SK-N-SH (cell line): ENCODE data around the gene FRS3. TPM values are rescaled to one million over a fixed set of nuclear protein-coding genes. Genes with fewer than 3 reads are reported as not detected.

Experiments used
- CTCF ChIA-PET: fragments of 300-600, 350-600 bp; formaldehyde crosslinking; extraction: SDS; loops from one replicate; lab custom pipeline; 2021; lab: Yijun Ruan, JAX
- POLR2A ChIA-PET: fragments of 350-600 bp; sonication (Branson Sonifier 250); formaldehyde crosslinking; extraction: SDS; loops from one replicate; lab custom pipeline; 2020; ENCODE audit warnings: antibody characterized with exemption, inconsistent platforms; lab: Yijun Ruan, JAX
- DNase-seq: peaks from one replicate; pipeline ENCODE4 v3.0.0; 2012
- H2AFZ ChIP-seq: fragments of 200-600 bp; sonication (generic); 2 replicates; pipeline ENCODE4 v1.8.1; 2016; ENCODE audit warnings: antibody characterized with exemption, mild to moderate bottlenecking, low read depth
- H3F3A ChIP-seq: fragments of 200-600 bp; sonication (generic); replicated peaks from 2 replicates; pipeline ENCODE3; 2016; ENCODE audit warnings: antibody characterized with exemption, mild to moderate bottlenecking; ENCODE audit not compliant: insufficient read depth
- H3K27ac ChIP-seq, 2 experiments: fragments of 200-500 bp in 1 of 2; fragments of 200-600 bp in 1 of 2; sonication (Bioruptor generic) in 1 of 2; sonication (generic), shearing (Covaris generic) in 1 of 2; 2 replicates each; pipeline versions ENCODE4 v1.5.1 to v1.6.1; 2014 to 2016; ENCODE audit warnings: low read depth in 2 of 2, inconsistent platforms in 1 of 2, low read length in 1 of 2, mild to moderate bottlenecking in 1 of 2, mixed read lengths in 1 of 2
- H3K27me3 ChIP-seq: fragments of 200-600 bp; sonication (generic), shearing (Covaris generic); 2 replicates; pipeline ENCODE4 v1.6.1; 2016; ENCODE audit warnings: mixed run types; ENCODE audit not compliant: insufficient read depth
- H3K36me3 ChIP-seq, 2 experiments: fragments of 200-500 bp in 1 of 2; fragments of 200-600 bp in 1 of 2; sonication (Bioruptor generic) in 1 of 2; sonication (generic) in 1 of 2; replicated peaks in 1 of 2; 2 replicates each; pipeline versions ENCODE3 to v1.5.1; 2014 to 2016; ENCODE audit warnings: low read length in 1 of 2, mild to moderate bottlenecking in 1 of 2; ENCODE audit not compliant: insufficient read depth in 2 of 2, control insufficient read depth in 1 of 2
- H3K4me1 ChIP-seq, 2 experiments: fragments of 200-500 bp in 1 of 2; fragments of 200-600 bp in 1 of 2; sonication (Bioruptor generic) in 1 of 2; sonication (generic), shearing (Covaris generic) in 1 of 2; 2 replicates each; pipeline versions ENCODE4 v1.5.1 to v1.6.1; 2014 to 2016; ENCODE audit warnings: low read depth in 1 of 2, low read length in 1 of 2, mixed run types in 1 of 2; ENCODE audit not compliant: insufficient read depth in 2 of 2, control insufficient read depth in 1 of 2
- H3K4me2 ChIP-seq: fragments of 200-600 bp; sonication (generic), shearing (Covaris generic); 2 replicates; pipeline ENCODE4 v1.6.1; 2017; ENCODE audit warnings: mixed run types
- H3K4me3 ChIP-seq, 2 experiments: fragments of 200-500 bp in 1 of 2; fragments of 200-600 bp in 1 of 2; sonication (Bioruptor generic) in 1 of 2; sonication (generic), shearing (Covaris generic) in 1 of 2; 2 replicates each; pipeline versions ENCODE4 v1.5.1 to v1.8.1; 2014 to 2016; ENCODE audit warnings: low read depth in 2 of 2, inconsistent platforms in 1 of 2, low read length in 1 of 2, mild to moderate bottlenecking in 1 of 2, mixed read lengths in 1 of 2, moderate library complexity in 1 of 2
- H3K79me2 ChIP-seq: fragments of 200-600 bp; sonication (generic); 2 replicates; pipeline ENCODE4 v1.8.1; 2017; ENCODE audit warnings: mild to moderate bottlenecking; ENCODE audit not compliant: insufficient read depth
- H3K9ac ChIP-seq: fragments of 200-600 bp; sonication (generic); 2 replicates; pipeline ENCODE4 v1.6.1; 2017; ENCODE audit warnings: mixed run types
- H3K9me2 ChIP-seq: fragments of 200-600 bp; sonication (generic); 2 replicates; pipeline ENCODE4 v1.6.1; 2017; ENCODE audit warnings: mixed run types
- H3K9me3 ChIP-seq: fragments of 200-600 bp; sonication (generic); 2 replicates; pipeline ENCODE4 v1.6.1; 2017; ENCODE audit warnings: mixed run types, mild to moderate bottlenecking, moderate library complexity
- H4K20me1 ChIP-seq: fragments of 200-600 bp; sonication (generic); 2 replicates; pipeline ENCODE4 v1.6.1; 2017; ENCODE audit warnings: mild to moderate bottlenecking, mixed run types; ENCODE audit not compliant: insufficient read depth
- CHD2 ChIP-seq: fragments of 150-350 bp; IDR thresholded peaks from 2 replicates; pipeline ENCODE4 v1.6.1; 2018; ENCODE audit warnings: low read length; ENCODE audit not compliant: partially characterized antibody
- ELF1 ChIP-seq: IDR thresholded peaks from 2 replicates; pipeline ENCODE4 v1.4.0; 2012
- EP300 ChIP-seq, 2 experiments: IDR thresholded peaks; 2 replicates each; pipeline versions ENCODE4 v1.4.0 to v1.6.1; 2012; ENCODE audit warnings: borderline replicate concordance in 1 of 2, low read depth in 1 of 2, low read length in 1 of 2
- EZH2phosphoT487 ChIP-seq: fragments of 200-600 bp; sonication (generic); IDR thresholded peaks from 2 replicates; pipeline ENCODE4 v1.6.1; 2017; ENCODE audit warnings: low read depth, mixed run types, mild to moderate bottlenecking, antibody characterized with exemption, moderate library complexity, borderline replicate concordance
- FOSL2 ChIP-seq: IDR thresholded peaks from 2 replicates; pipeline ENCODE4 v1.4.0; 2012; ENCODE audit warnings: low read depth, mild to moderate bottlenecking, moderate library complexity, borderline replicate concordance
- GATA2 ChIP-seq: sonication (generic); formaldehyde crosslinking; IDR thresholded peaks from 2 replicates; pipeline ENCODE4 v1.5.0; 2020; ENCODE audit warnings: mild to moderate bottlenecking, missing genetic modification reagents
- IRF3 ChIP-seq: fragments of 150-350 bp; IDR thresholded peaks from 2 replicates; pipeline ENCODE4 v1.6.1; 2016; ENCODE audit warnings: mild to moderate bottlenecking, low read depth, low read length
- MXI1 ChIP-seq: IDR thresholded peaks from 2 replicates; pipeline ENCODE4 v1.6.1; 2012; ENCODE audit warnings: mild to moderate bottlenecking, low read depth, low read length, improper control_type of control experiment
- NFIC ChIP-seq: IDR thresholded peaks from 2 replicates; pipeline ENCODE4 v1.4.0; 2012; ENCODE audit warnings: borderline replicate concordance
- RAD21 ChIP-seq: IDR thresholded peaks from 2 replicates; pipeline ENCODE4 v1.6.1; 2012; ENCODE audit warnings: mild to moderate bottlenecking, low read length
- REST ChIP-seq: IDR thresholded peaks from 2 replicates; pipeline ENCODE4 v1.6.1; 2012; ENCODE audit warnings: mild to moderate bottlenecking, low read depth, low read length, moderate library complexity
- RFX5 ChIP-seq: IDR thresholded peaks from 2 replicates; pipeline ENCODE4 v1.6.1; 2012; ENCODE audit warnings: mild to moderate bottlenecking, improper control_type of control experiment, low read length
- TCF12 ChIP-seq: IDR thresholded peaks from 2 replicates; pipeline ENCODE4 v1.4.0; 2012
- WGBS: methylation state at CpG from one replicate; pipeline ENCODE4 v1.1.6; 2017; ENCODE audit warnings: low lambda C conversion rate; 5-methylcytosine and 5-hydroxymethylcytosine counted together
- polyA plus RNA-seq, 3 experiments: library from polyadenylated mRNA; depleted of rRNA; stranded (reverse); fragments of >200 nt; gene quantifications; 2 replicates each; pipeline ENCODE4 v1.2.3, GENCODE V29; 2012

Gene FRS3
- polyA plus RNA-seq, 1 of the 3 experiments (the other 2 are of a cell fraction), result 8.6 TPM

GRCh38 chr6:41823178-41823577, 43.5 kb upstream of the FRS3 start:
- no peak overlapping the region for H3K4me3 ChIP-seq
- WGBS, result 100% methylated on average over 1 of the region's 1 CpG

DNA sequence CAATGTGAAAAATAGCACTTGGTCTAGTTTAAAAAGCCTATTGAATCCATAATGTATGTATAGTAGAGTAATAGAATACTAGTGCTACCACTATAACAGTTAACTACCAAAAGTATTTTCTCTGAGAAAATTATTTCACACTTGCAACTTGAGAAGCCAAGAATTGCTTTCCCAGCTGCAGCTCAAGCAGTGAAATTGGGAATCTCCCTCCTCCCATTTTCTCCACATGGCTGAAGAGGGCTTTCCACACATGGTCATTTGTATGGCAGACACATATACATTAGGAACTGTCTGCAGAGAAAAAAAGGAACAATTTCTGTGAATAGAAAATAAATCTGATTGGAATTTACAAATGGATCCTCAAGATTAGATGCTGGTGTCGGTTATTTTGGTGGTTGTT, 42.3 kb upstream of the FRS3 start:
- H3K4me2 ChIP-seq, result no peak overlapping the region
- H3K79me2 ChIP-seq, result no peaks in the 10 kb centered on the region
- H3K27ac ChIP-seq, result no peak overlapping the region
- WGBS, result 100% methylated on average over 1 of the region's 1 CpG
- POLR2A ChIA-PET, result no interaction called here
- CTCF ChIA-PET, result interaction anchor here (0.6 kb wide), 1 partner anchor 35 kb away, joined by 4 read pairs; the partner anchor contains the start of gene TOMM6
- no peaks in the 10 kb centered on the region for H3K27me3 ChIP-seq
- no peak overlapping the region for H3K9ac ChIP-seq
- H3K9me2 ChIP-seq, result no peaks in the 10 kb centered on the region
- no peak overlapping the region for H2AFZ ChIP-seq
- H3K36me3 ChIP-seq, result no peaks in the 10 kb centered on the region
- no peaks in the 10 kb centered on the region for H4K20me1 ChIP-seq
- no peaks in the 10 kb centered on the region for H3K9me3 ChIP-seq
- peaks cover 7% of the 10 kb centered on the region for H3F3A ChIP-seq
- no peak overlapping the region for H3K4me3 ChIP-seq
- H3K4me1 ChIP-seq, result peaks cover 0 to 7% of the 10 kb centered on the region in 2 experiments; a peak in 1 of 4 replicates
- no peak for DNase-seq
- TF ChIP-seq NFIC (no peak), CHD2 (no peak), RAD21 (no peak), RFX5 (no peak), GATA2 (no peak), REST (no peak), EZH2phosphoT487 (no peak), ELF1 (no peak), EP300 (IDR thresholded peaks at IDR 0.05; ENCODE audit: borderline replicate concordance in 1 of 2, low read depth in 1 of 2, low read length in 1 of 2) (no peak)

More at GRCh38 chr6:41823178-41823577, 43.5 kb upstream of the FRS3 start:
- H3K9me3 ChIP-seq, result no peaks in the 10 kb centered on the region
- H3K9ac ChIP-seq, result no peak overlapping the region
- H2AFZ ChIP-seq, result no peak overlapping the region
- H4K20me1 ChIP-seq, result no peaks in the 10 kb centered on the region
- H3K36me3 ChIP-seq, result no peaks in the 10 kb centered on the region
- H3K4me2 ChIP-seq, result 0 out of 2 replicates have a peak overlapping the region, but pooled peaks have one; percentile 6
- TF ChIP-seq REST (no peak), MXI1 (no peak), IRF3 (no peak), CHD2 (no peak), FOSL2 (no peak), TCF12 (no peak), RAD21 (no peak)
- POLR2A ChIA-PET, result no interaction called here
- H3K9me2 ChIP-seq, result no peaks in the 10 kb centered on the region
- H3F3A ChIP-seq, result peaks cover 7% of the 10 kb centered on the region
- H3K27ac ChIP-seq, result no peak overlapping the region
- H3K4me1 ChIP-seq, result peaks cover 0 to 7% of the 10 kb centered on the region in 2 experiments; a peak in 1 of 4 replicates
- H3K79me2 ChIP-seq, result no peaks in the 10 kb centered on the region
- CTCF ChIA-PET, result interaction anchor here (0.5 kb wide), 1 partner anchor 24 kb away, joined by 3 read pairs; no protein-coding TSS in a partner anchor
- no peak for DNase-seq
- H3K27me3 ChIP-seq, result no peaks in the 10 kb centered on the region
